K562 (cell line): ENCODE results near the gene DPM2. TPM values are rescaled to one million over a fixed set of nuclear protein-coding genes. Genes with fewer than 3 reads are reported as not detected.

Experiments
- CBFA2T3 ChIP-seq: fragments of 450-650 bp; IDR thresholded peaks from 2 replicates; pipeline ENCODE4 v1.6.1; 2017
- CTBP1 ChIP-seq: fragments of 450-650 bp; IDR thresholded peaks from 2 replicates; pipeline ENCODE4 v1.6.1; 2016; ENCODE audit warnings: borderline replicate concordance
- DDX20 ChIP-seq: fragments of 450-650 bp; IDR thresholded peaks from 2 replicates; pipeline ENCODE4 v1.6.1; 2016; ENCODE audit warnings: missing genetic modification characterization, low read depth, mild to moderate bottlenecking, missing compliant biosample characterization, moderate library complexity
- LEF1 ChIP-seq: fragments of 450-650 bp; IDR thresholded peaks from 2 replicates; pipeline ENCODE4 v1.6.1; 2016; ENCODE audit warnings: mild to moderate bottlenecking
- MAFG ChIP-seq: fragments of 450-650 bp; conservative IDR thresholded peaks from 2 replicates; pipeline ENCODE4 v1.6.1; 2016; ENCODE audit warnings: missing genetic modification characterization, missing compliant biosample characterization
- MEF2A ChIP-seq: IDR thresholded peaks from 2 replicates; pipeline ENCODE4 v1.6.1; 2011; ENCODE audit warnings: low read depth, mild to moderate bottlenecking, low read length, moderate library complexity; ENCODE audit not compliant: control insufficient read depth
- MTA3 ChIP-seq: fragments of 450-650 bp; formaldehyde crosslinking; IDR thresholded peaks from 2 replicates; pipeline ENCODE4 v1.6.1; 2017; ENCODE audit warnings: mild to moderate bottlenecking, borderline replicate concordance
- NCOA1 ChIP-seq: fragments of 450-650 bp; IDR thresholded peaks from 2 replicates; pipeline ENCODE4 v1.6.1; 2016; ENCODE audit warnings: low read depth
- NEUROD1 ChIP-seq: fragments of 150-350 bp; IDR thresholded peaks from 2 replicates; pipeline ENCODE4 v1.6.1; 2014; ENCODE audit warnings: borderline replicate concordance, low read length, low read depth; ENCODE audit not compliant: partially characterized antibody
- NFIC ChIP-seq: fragments of 450-650 bp; IDR thresholded peaks from 2 replicates; pipeline ENCODE4 v1.6.1; 2017; ENCODE audit warnings: mild to moderate bottlenecking, inconsistent platforms
- NR1H2 ChIP-seq: sonication (generic); formaldehyde crosslinking; IDR thresholded peaks from 2 replicates; pipeline ENCODE4 v1.4.0; 2020; ENCODE audit warnings: mild to moderate bottlenecking, missing genetic modification reagents
- RNF2 ChIP-seq: sonication (generic); IDR thresholded peaks from 2 replicates; pipeline ENCODE4 v1.6.1; 2016
- TCF3 ChIP-seq: sonication (generic); formaldehyde crosslinking; IDR thresholded peaks from 2 replicates; pipeline ENCODE4 v1.4.0; 2020; ENCODE audit warnings: mild to moderate bottlenecking, missing genetic modification reagents
- WHSC1 ChIP-seq: IDR thresholded peaks from one replicate; pipeline ENCODE4 v1.6.1; 2012; ENCODE audit warnings: low read length, control low read depth, inconsistent platforms
- ZFP36 ChIP-seq: fragments of 150-350 bp; IDR thresholded peaks from 2 replicates; pipeline ENCODE4 v1.6.1; 2018; ENCODE audit warnings: low read length, low read depth; ENCODE audit not compliant: partially characterized antibody
- ZNF146 ChIP-seq: IDR thresholded peaks from one replicate; pipeline ENCODE4 v1.6.1; 2018; ENCODE audit warnings: missing compliant biosample characterization; ENCODE audit not compliant: unreplicated experiment
- polyA plus RNA-seq, 8 experiments: library from polyadenylated mRNA; depleted of rRNA in 4 of 8; stranded (reverse) in 5 of 8; unstranded in 3 of 8; fragments of >200 nt; fragmentation: Nextera tagmentation in 2 of 8; fragmentation: Illumina TruSeq in 1 of 8; extraction: Ambion mirVana in 2 of 8; extraction: Trizol in 1 of 8; gene quantifications; 2 replicates each; pipeline versions ENCODE4 v1.2.1 to v1.2.3, GENCODE V29; 2011 to 2014; ENCODE audit warnings: inconsistent platforms in 1 of 8, missing spikeins in 1 of 8
- total RNA-seq, 7 experiments: library from RNA; depleted of rRNA in 6 of 7; stranded (reverse); fragments of >200 nt in 6 of 7; fragmentation: Illumina TruSeq in 2 of 7; extraction: Trizol in 2 of 7; gene quantifications; 2 replicates each; pipeline versions ENCODE4 v1.2.1 to v1.2.3, GENCODE V29; 2011 to 2021; ENCODE audit warnings: low replicate concordance in 1 of 7
- TF ChIP-seq, protein P1 (sequence below): conservative IDR thresholded peaks from 2 replicates; pipeline ENCODE4 v1.6.1; 2011; ENCODE audit warnings: low read depth, mild to moderate bottlenecking, low read length; ENCODE audit not compliant: control insufficient read depth
- TF ChIP-seq, protein P2 (sequence below): fragments of 450-650 bp; IDR thresholded peaks from 2 replicates; pipeline ENCODE4 v1.7.1; 2018; ENCODE audit warnings: mild to moderate bottlenecking, low read depth; ENCODE audit not compliant: partially characterized antibody
- TF ChIP-seq, protein P3 (sequence below): sonication (generic); formaldehyde crosslinking; IDR thresholded peaks from 2 replicates; pipeline ENCODE4 v1.9.0; 2022; ENCODE audit warnings: mild to moderate bottlenecking, missing genetic modification reagents
- TF ChIP-seq, protein P4 (sequence below), 2 experiments: fragments of 450-650 bp; IDR thresholded peaks; 2 replicates each; pipeline ENCODE4 v1.6.1; 2016
- TF ChIP-seq, protein P5 (sequence below): fragments of 450-650 bp; formaldehyde crosslinking; IDR thresholded peaks from 2 replicates; pipeline ENCODE4 v1.4.0; 2022; ENCODE audit warnings: missing genetic modification characterization

Gene DPM2
- total and polyA plus RNA-seq, 9 of the 15 experiments (the other 6 are each of a cell fraction or from before 2014, with no cell fraction given) = 43.5 to 126 (median 71.1) TPM

DNA sequence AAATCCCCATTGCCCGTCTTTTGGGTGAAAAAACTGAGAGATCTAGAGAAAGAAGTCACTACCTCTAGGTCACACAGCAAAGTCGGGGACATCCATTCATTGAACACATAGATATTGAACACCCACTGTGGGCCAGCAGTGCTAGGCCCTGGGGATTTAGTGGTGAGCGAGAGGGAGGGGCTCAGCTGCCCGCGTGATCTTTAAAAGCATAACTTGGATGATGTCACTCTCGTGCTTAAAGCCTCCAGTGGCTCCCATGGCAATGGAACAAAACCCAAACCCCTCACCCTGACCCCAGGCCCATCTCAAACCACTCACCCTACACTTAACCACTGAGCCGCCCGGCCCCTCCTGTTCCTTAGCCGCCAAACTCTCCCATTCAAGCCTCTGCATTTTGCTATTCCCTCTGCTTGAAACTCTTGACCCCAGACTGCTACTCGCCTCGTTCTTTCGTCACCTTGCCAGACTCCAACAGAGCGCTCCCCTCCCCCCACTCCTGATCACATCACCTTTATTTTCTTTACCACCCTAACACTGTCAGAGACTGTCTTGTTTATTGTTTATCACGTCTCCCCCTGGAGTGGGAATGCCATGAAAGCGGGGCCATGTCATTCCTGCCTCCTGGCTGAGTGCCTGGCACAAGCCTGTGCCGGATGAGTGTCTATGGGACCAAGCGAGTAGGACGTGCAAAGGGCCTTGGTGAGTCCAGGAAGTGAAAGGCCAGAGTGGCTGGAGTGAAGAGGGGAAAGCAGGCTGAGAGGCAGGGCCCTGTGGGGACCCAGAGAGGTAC is 6.4 kb downstream of the DPM2 start (continued):
- TF ChIP-seq MTA3 = 0 out of 2 replicates have a peak, but pooled peaks have one; percentile 61
- TF ChIP-seq, protein P1, sequence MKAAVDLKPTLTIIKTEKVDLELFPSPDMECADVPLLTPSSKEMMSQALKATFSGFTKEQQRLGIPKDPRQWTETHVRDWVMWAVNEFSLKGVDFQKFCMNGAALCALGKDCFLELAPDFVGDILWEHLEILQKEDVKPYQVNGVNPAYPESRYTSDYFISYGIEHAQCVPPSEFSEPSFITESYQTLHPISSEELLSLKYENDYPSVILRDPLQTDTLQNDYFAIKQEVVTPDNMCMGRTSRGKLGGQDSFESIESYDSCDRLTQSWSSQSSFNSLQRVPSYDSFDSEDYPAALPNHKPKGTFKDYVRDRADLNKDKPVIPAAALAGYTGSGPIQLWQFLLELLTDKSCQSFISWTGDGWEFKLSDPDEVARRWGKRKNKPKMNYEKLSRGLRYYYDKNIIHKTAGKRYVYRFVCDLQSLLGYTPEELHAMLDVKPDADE = no peak
- peak; percentile 42; the same call in 1 of the 2 replicates for TF ChIP-seq CTBP1
- TF ChIP-seq, protein P2, sequence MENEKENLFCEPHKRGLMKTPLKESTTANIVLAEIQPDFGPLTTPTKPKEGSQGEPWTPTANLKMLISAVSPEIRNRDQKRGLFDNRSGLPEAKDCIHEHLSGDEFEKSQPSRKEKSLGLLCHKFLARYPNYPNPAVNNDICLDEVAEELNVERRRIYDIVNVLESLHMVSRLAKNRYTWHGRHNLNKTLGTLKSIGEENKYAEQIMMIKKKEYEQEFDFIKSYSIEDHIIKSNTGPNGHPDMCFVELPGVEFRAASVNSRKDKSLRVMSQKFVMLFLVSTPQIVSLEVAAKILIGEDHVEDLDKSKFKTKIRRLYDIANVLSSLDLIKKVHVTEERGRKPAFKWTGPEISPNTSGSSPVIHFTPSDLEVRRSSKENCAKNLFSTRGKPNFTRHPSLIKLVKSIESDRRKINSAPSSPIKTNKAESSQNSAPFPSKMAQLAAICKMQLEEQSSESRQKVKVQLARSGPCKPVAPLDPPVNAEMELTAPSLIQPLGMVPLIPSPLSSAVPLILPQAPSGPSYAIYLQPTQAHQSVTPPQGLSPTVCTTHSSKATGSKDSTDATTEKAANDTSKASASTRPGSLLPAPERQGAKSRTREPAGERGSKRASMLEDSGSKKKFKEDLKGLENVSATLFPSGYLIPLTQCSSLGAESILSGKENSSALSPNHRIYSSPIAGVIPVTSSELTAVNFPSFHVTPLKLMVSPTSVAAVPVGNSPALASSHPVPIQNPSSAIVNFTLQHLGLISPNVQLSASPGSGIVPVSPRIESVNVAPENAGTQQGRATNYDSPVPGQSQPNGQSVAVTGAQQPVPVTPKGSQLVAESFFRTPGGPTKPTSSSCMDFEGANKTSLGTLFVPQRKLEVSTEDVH = no peak
- TF ChIP-seq, protein P3, sequence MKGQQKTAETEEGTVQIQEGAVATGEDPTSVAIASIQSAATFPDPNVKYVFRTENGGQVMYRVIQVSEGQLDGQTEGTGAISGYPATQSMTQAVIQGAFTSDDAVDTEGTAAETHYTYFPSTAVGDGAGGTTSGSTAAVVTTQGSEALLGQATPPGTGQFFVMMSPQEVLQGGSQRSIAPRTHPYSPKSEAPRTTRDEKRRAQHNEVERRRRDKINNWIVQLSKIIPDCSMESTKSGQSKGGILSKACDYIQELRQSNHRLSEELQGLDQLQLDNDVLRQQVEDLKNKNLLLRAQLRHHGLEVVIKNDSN (CRISPR knock-in tag) = peak; percentile 74
- no peak for TF ChIP-seq ZFP36
- peak; percentile 30 for TF ChIP-seq NEUROD1
- TF ChIP-seq, protein P4, sequence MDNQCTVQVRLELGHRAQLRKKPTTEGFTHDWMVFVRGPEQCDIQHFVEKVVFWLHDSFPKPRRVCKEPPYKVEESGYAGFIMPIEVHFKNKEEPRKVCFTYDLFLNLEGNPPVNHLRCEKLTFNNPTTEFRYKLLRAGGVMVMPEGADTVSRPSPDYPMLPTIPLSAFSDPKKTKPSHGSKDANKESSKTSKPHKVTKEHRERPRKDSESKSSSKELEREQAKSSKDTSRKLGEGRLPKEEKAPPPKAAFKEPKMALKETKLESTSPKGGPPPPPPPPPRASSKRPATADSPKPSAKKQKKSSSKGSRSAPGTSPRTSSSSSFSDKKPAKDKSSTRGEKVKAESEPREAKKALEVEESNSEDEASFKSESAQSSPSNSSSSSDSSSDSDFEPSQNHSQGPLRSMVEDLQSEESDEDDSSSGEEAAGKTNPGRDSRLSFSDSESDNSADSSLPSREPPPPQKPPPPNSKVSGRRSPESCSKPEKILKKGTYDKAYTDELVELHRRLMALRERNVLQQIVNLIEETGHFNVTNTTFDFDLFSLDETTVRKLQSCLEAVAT (IDR thresholded peaks at IDR 0.05) = peak; percentile 32 to 70; a peak in 2 of 4 replicates
- TF ChIP-seq, protein P5, sequence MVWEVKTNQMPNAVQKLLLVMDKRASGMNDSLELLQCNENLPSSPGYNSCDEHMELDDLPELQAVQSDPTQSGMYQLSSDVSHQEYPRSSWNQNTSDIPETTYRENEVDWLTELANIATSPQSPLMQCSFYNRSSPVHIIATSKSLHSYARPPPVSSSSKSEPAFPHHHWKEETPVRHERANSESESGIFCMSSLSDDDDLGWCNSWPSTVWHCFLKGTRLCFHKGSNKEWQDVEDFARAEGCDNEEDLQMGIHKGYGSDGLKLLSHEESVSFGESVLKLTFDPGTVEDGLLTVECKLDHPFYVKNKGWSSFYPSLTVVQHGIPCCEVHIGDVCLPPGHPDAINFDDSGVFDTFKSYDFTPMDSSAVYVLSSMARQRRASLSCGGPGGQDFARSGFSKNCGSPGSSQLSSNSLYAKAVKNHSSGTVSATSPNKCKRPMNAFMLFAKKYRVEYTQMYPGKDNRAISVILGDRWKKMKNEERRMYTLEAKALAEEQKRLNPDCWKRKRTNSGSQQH (CRISPR knock-in tag) = 0 out of 2 replicates have a peak, but pooled peaks have one; percentile 47
- peak; percentile 41 for TF ChIP-seq NFIC
- TF ChIP-seq NR1H2 (CRISPR knock-in tag) = no peak
- no peak for TF ChIP-seq ZNF146 (CRISPR knock-in tag)
- TF ChIP-seq WHSC1 = no peak
- 0 out of 2 replicates have a peak, but pooled peaks have one; percentile 39 for TF ChIP-seq RNF2
- no peak for TF ChIP-seq TCF3
- TF ChIP-seq CBFA2T3 = no peak
- TF ChIP-seq DDX20 (tag) = no peak
- no peak for TF ChIP-seq MEF2A
- TF ChIP-seq LEF1 = peak; percentile 92
- TF ChIP-seq MAFG (tag) = no peak
- peak; percentile 61 for TF ChIP-seq NCOA1
